ENCODE results near the gene NFKB1.

DNA sequence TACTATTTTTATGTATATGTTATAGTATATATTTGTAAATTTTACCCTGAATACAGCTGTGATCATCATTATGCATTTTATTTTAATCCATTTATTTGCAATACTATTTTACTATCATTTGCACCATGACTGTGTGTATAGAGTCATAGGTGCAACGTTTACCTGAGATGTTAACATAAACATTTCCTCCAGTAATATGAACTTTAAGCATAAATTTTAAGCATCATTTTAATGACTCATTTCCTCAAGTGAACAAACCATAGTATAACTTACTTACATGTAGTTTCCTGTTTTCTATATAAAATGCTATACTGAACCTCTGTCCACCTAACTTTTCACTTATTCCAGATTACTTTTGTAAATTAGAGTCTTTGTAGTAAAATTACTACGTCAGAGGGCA lies 92.8 kb downstream of the NFKB1 start:
- TF ChIP-seq, protein P1, sequence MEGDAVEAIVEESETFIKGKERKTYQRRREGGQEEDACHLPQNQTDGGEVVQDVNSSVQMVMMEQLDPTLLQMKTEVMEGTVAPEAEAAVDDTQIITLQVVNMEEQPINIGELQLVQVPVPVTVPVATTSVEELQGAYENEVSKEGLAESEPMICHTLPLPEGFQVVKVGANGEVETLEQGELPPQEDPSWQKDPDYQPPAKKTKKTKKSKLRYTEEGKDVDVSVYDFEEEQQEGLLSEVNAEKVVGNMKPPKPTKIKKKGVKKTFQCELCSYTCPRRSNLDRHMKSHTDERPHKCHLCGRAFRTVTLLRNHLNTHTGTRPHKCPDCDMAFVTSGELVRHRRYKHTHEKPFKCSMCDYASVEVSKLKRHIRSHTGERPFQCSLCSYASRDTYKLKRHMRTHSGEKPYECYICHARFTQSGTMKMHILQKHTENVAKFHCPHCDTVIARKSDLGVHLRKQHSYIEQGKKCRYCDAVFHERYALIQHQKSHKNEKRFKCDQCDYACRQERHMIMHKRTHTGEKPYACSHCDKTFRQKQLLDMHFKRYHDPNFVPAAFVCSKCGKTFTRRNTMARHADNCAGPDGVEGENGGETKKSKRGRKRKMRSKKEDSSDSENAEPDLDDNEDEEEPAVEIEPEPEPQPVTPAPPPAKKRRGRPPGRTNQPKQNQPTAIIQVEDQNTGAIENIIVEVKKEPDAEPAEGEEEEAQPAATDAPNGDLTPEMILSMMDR (conservative IDR thresholded peaks at IDR 0.05 in 1 of 2, IDR thresholded peaks at IDR 0.05 in 1 of 2; ENCODE audit: low read depth in 1 of 2, low read length in 2 of 2): no peak
- no peak for TF ChIP-seq EZH2 (IDR thresholded peaks at IDR 0.05; ENCODE audit: low read length, missing control alignments)
